ENCODE measurements around the gene SAP30BP. TPM values are rescaled to one million over a fixed set of nuclear protein-coding genes. Genes with fewer than 3 reads are reported as not detected.

The SAP30BP gene
- total RNA-seq, 1 donor, result 45.8 TPM

DNA sequence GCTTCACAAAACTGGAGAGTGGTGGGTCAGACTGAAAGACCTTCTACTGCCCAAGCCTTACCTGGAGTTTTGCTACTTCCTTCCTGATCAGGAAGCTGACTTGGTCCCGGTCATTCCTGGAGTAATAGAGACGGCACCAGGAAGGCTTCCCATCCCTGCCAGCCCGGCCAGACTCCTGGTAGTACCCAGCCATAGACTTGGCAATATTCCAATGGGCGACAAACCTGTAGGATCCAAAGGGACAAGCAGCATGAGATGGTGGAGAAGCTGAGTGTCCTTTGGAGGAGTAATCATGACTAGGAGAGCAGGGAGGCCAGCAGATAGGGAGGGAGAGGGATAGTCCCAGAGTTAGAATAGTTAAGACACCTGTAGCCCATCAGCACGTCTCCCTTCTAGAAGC, 8.9 kb upstream of the SAP30BP start:
- TF ChIP-seq, protein P1, sequence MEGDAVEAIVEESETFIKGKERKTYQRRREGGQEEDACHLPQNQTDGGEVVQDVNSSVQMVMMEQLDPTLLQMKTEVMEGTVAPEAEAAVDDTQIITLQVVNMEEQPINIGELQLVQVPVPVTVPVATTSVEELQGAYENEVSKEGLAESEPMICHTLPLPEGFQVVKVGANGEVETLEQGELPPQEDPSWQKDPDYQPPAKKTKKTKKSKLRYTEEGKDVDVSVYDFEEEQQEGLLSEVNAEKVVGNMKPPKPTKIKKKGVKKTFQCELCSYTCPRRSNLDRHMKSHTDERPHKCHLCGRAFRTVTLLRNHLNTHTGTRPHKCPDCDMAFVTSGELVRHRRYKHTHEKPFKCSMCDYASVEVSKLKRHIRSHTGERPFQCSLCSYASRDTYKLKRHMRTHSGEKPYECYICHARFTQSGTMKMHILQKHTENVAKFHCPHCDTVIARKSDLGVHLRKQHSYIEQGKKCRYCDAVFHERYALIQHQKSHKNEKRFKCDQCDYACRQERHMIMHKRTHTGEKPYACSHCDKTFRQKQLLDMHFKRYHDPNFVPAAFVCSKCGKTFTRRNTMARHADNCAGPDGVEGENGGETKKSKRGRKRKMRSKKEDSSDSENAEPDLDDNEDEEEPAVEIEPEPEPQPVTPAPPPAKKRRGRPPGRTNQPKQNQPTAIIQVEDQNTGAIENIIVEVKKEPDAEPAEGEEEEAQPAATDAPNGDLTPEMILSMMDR (IDR thresholded peaks at IDR 0.05; ENCODE audit: insufficient read depth, low read length), result no peak
- DNase-seq (ENCODE audit: low read depth), result no peak
- H3K4me3 ChIP-seq (ENCODE audit: low read depth, low read length), result no peak overlapping the region

DNA sequence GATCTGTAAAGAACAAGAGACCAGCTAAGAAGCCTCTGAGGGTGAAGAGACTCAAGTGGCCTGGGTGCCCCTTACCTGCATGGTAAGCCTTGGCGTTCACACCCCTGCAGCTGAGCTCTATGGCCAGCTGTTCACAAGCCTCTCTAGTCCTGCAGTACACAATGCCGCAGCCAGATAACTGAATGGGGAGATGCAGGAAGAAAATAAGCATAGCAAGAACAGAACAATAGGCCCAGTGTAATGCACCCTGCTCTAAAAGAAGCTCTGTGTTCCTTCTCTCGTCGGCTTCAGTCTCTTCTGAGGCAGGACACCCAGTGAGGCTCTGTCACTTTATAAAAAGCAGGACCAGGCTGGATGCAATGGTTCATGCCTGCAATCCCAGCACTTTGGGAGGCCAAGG, 5.6 kb upstream of the SAP30BP start:
- H3K4me3 ChIP-seq (ENCODE audit: low read depth, low read length), result no peak overlapping the region
- DNase-seq (ENCODE audit: low read depth), result no peak
- TF ChIP-seq, protein P1 (IDR thresholded peaks at IDR 0.05; ENCODE audit: insufficient read depth, low read length), result no peak

DNA sequence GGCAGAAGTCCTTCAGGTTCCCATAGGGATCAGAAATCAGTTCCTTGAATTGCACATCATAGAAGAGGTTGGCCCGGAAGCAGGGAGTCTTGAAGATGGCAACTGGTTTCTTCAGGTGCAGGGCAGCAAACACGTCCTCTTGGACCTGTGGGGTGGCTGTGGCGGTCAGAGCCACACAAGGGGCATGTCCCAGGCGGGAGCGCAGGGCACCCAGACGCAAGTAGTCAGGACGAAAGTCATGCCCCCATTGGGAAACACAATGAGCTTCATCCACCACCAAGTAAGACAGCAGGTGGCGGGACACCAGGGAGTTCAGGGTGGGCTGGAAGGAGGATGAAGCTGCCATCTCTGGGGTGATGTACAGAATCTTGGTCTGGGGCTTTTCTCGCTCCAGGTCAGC, 4.6 kb upstream of the SAP30BP start:
- H3K4me3 ChIP-seq (ENCODE audit: low read depth, low read length), result no peak overlapping the region
- TF ChIP-seq, protein P1 (IDR thresholded peaks at IDR 0.05; ENCODE audit: insufficient read depth, low read length), result no peak
- DNase-seq (ENCODE audit: low read depth), result no peak

DNA sequence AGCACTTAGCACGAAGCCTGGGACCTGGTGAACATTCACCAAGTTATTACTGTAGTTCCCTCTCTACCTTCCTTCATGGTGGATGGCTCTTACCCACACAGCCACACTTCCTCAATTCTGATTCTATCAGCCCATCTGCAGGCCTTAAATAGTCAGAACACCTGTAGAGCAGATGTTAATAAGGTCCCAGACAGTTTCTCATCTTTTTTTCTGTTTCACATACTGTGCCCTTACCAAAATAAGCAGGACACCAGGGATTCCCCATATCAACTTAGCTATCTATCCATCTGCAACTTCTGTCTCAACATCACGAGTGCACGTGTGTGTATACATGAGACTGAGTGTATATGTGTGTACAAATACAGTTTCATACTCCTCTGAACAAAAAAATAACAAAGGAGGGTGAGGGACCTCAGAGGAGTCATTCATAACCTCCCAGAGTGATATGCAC, 3.0 kb upstream of the SAP30BP start:
- TF ChIP-seq, protein P1 (IDR thresholded peaks at IDR 0.05; ENCODE audit: insufficient read depth, low read length), result no peak

DNA sequence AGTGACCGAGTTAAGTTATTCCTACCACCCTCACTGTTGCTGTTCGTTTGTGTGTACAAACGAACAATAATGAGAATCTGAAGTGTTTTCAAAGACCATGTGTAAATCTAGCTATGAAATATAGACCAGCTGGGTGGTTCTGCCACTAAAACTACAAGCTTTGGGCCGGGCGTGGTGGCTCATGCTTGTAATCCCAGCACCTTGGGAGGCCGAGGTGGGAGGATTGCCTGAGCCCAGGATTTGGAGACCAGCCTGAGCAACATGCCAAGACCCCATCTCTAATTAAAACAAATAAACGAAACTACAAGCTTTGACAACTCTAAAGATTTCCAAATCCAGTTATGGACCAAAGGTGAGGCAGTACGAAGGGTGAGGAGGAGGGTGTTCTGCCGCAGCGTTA, 1.2 kb upstream of the SAP30BP start:
- no peak for DNase-seq (ENCODE audit: low read depth)
- peak overlapping the region; percentile 99 for H3K4me3 ChIP-seq (ENCODE audit: low read depth, low read length)
- TF ChIP-seq, protein P1 (IDR thresholded peaks at IDR 0.05; ENCODE audit: insufficient read depth, low read length), result no peak

More for the DNA sequence above, 3.0 kb upstream of the SAP30BP start:
- no peak overlapping the region for H3K4me3 ChIP-seq (ENCODE audit: low read depth, low read length)
- no peak for DNase-seq (ENCODE audit: low read depth)

DNA sequence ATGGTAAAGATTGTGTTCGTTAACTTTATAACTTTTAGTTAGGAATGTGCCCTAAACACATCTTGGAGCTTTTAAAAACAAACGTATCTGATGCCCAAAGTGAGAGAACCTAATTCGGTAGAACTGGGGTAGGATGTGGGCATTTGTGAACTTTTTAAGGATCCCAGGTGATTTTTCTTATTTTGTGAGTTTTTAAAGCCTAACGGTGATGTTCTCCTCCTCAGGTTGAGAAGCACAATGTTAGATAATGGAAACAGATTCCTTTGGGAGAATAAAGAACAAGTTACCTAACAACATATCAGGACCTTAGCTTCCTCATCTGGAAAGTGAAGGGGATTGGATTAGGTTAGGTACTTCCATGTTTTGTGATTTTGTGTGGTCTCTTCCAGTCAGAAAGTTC, 687 bp downstream of the SAP30BP start:
- peak overlapping the region; percentile 99 for H3K4me3 ChIP-seq (ENCODE audit: low read depth, low read length)
- TF ChIP-seq, protein P1 (IDR thresholded peaks at IDR 0.05; ENCODE audit: insufficient read depth, low read length), result no peak
- no peak for DNase-seq (ENCODE audit: low read depth)

DNA sequence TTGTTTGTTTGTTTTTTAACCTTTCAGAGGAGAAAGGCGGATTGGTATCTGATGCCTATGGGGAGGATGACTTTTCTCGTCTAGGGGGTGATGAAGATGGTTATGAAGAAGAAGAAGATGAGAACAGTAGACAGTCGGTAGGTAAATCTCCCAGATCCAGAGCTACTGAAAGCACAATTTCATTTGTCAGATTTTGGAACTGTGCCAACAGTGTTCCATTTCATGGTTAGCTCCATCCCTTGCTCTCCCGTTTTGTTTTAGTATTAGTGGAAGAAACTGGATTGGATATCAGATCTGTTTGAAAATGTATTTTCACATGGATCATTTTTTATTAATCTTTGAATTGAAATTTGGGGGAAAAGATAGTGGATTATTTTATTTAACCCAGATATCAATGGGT, 1.4 kb downstream of the SAP30BP start:
- TF ChIP-seq, protein P1 (IDR thresholded peaks at IDR 0.05; ENCODE audit: insufficient read depth, low read length), result no peak
- H3K4me3 ChIP-seq (ENCODE audit: low read depth, low read length), result peak overlapping the region; percentile 99
- no peak for DNase-seq (ENCODE audit: low read depth)

All from fibroblast of the aortic adventitia (primary cell).